HL-60 (cell line): Measurements from ENCODE around the gene CGRRF1.

Experiments used
- DNase-seq, 2 experiments: peaks; one replicate each; pipeline ENCODE4 v3.0.0-alpha.2; 2010 to 2020; ENCODE audit warnings: low read depth in 1 of 2, low spot score in 1 of 2
- H3K27ac ChIP-seq: fragments of 250-450 bp; sonication (Bioruptor Pico); replicated peaks from 2 replicates; pipeline ENCODE4 v1.5.1; 2020; ENCODE audit warnings: mild to moderate bottlenecking, moderate library complexity
- H3K27me3 ChIP-seq: fragments of 250-450 bp; sonication (Bioruptor Pico); 2 replicates; pipeline ENCODE4 v1.5.1; 2021; ENCODE audit warnings: mild to moderate bottlenecking, moderate library complexity; ENCODE audit not compliant: insufficient read depth, poor library complexity, severe bottlenecking
- H3K4me3 ChIP-seq: replicated peaks from 2 replicates; pipeline ENCODE4 v1.5.1; 2011; ENCODE audit warnings: mild to moderate bottlenecking, control low read depth, low read length; ENCODE audit not compliant: insufficient read depth
- GABPA ChIP-seq: IDR thresholded peaks from 2 replicates; pipeline ENCODE4 v1.6.1; 2012; ENCODE audit warnings: low read depth
- POLR2AphosphoS5 ChIP-seq: IDR thresholded peaks from 2 replicates; pipeline ENCODE4 v1.6.1; 2012; ENCODE audit warnings: low read depth
- SPI1 ChIP-seq: IDR thresholded peaks from 2 replicates; pipeline ENCODE4 v1.6.1; 2012; ENCODE audit warnings: low read depth, mild to moderate bottlenecking, borderline replicate concordance
- TF ChIP-seq, protein P1 (sequence below): IDR thresholded peaks from 2 replicates; pipeline ENCODE4 v1.6.1; 2012; ENCODE audit warnings: low read depth; ENCODE audit not compliant: insufficient replicate concordance
- TF ChIP-seq, protein P2 (sequence below): IDR thresholded peaks from one replicate; pipeline ENCODE4 v1.5.1; 2011; ENCODE audit warnings: low read length, control low read depth, inconsistent platforms; ENCODE audit not compliant: insufficient read depth

CGRRF1 gene

DNA sequence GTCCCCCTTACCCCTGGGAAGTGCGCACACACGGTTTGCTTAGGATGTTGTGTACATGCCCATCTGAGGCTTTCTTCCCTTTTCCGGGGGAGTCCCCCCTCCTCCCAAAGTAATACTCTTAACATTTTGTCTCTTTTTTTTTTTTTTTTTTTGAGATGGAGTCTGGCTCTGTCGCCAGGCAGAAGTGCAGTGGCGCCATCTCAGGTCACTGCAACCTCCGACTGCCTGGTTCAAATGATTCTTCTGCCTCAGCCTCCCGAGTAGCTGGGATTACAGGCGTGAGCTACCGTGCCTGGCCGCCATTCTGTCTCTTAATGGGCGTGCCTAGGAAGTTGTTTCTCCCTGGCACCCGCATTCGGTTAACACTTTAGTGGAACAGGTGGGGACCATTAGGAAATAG is 16.4 kb upstream of the CGRRF1 start:
- no peak overlapping the region for H3K27ac ChIP-seq
- TF ChIP-seq SPI1 (no peak), GABPA (no peak), POLR2AphosphoS5 (no peak)
- TF ChIP-seq, protein P1, sequence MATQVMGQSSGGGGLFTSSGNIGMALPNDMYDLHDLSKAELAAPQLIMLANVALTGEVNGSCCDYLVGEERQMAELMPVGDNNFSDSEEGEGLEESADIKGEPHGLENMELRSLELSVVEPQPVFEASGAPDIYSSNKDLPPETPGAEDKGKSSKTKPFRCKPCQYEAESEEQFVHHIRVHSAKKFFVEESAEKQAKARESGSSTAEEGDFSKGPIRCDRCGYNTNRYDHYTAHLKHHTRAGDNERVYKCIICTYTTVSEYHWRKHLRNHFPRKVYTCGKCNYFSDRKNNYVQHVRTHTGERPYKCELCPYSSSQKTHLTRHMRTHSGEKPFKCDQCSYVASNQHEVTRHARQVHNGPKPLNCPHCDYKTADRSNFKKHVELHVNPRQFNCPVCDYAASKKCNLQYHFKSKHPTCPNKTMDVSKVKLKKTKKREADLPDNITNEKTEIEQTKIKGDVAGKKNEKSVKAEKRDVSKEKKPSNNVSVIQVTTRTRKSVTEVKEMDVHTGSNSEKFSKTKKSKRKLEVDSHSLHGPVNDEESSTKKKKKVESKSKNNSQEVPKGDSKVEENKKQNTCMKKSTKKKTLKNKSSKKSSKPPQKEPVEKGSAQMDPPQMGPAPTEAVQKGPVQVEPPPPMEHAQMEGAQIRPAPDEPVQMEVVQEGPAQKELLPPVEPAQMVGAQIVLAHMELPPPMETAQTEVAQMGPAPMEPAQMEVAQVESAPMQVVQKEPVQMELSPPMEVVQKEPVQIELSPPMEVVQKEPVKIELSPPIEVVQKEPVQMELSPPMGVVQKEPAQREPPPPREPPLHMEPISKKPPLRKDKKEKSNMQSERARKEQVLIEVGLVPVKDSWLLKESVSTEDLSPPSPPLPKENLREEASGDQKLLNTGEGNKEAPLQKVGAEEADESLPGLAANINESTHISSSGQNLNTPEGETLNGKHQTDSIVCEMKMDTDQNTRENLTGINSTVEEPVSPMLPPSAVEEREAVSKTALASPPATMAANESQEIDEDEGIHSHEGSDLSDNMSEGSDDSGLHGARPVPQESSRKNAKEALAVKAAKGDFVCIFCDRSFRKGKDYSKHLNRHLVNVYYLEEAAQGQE = no peak
- TF ChIP-seq, protein P2, sequence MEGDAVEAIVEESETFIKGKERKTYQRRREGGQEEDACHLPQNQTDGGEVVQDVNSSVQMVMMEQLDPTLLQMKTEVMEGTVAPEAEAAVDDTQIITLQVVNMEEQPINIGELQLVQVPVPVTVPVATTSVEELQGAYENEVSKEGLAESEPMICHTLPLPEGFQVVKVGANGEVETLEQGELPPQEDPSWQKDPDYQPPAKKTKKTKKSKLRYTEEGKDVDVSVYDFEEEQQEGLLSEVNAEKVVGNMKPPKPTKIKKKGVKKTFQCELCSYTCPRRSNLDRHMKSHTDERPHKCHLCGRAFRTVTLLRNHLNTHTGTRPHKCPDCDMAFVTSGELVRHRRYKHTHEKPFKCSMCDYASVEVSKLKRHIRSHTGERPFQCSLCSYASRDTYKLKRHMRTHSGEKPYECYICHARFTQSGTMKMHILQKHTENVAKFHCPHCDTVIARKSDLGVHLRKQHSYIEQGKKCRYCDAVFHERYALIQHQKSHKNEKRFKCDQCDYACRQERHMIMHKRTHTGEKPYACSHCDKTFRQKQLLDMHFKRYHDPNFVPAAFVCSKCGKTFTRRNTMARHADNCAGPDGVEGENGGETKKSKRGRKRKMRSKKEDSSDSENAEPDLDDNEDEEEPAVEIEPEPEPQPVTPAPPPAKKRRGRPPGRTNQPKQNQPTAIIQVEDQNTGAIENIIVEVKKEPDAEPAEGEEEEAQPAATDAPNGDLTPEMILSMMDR = no peak
- H3K27me3 ChIP-seq = no peaks in the 10 kb centered on the region
- no peak overlapping the region for H3K4me3 ChIP-seq
- DNase-seq = peak in 1 of 2 experiments; percentile 40

DNA sequence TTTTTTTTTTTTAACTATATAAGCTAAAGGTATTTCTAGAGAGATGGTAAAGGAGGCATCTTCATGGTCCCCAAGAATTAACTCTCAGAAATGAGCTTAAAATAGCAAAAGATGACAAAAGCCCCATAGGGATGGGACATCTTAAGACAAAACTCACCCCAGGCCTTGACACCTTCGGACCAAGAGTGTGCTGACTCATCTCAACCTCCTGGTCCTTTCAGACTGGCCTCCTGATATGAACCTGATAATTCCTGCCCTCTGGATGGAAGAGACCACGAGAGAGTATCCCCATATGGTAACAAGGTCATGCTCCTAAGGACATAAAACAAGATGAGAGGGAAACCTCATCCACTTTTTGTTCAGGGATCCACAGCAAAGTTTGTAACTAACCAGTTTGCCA is 12.5 kb upstream of the CGRRF1 start:
- H3K4me3 ChIP-seq = no peak overlapping the region
- TF ChIP-seq, protein P1 = no peak
- TF ChIP-seq SPI1 (no peak), POLR2AphosphoS5 (no peak), GABPA (no peak)
- TF ChIP-seq, protein P2 = no peak
- no peak overlapping the region for H3K27ac ChIP-seq
- H3K27me3 ChIP-seq = no peaks in the 10 kb centered on the region
- no peak for DNase-seq

DNA sequence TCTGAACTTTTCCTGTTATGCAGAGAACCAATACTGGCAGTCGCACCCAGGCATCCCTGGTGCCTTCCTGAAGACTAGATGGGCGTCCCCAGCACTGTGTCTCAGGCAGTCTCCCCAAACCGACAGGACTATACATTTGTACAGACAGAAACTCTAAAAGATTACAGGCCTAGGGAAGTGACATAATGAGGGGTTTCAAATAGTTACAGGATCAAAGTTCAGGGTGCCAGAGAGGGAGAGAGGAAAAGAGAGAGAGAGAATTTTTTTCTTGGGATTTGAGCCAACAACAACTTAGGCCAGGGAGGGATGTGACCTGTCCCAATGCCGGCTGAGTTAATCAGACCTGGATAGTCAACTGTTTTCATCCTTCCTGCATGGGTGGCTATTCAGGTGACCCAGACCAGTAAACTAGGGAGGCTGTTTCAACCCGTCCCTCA is 11.6 kb upstream of the CGRRF1 start:
- no peaks in the 10 kb centered on the region for H3K27me3 ChIP-seq
- TF ChIP-seq GABPA = no peak
- TF ChIP-seq, protein P2 = no peak
- no peak for TF ChIP-seq POLR2AphosphoS5
- no peak for TF ChIP-seq SPI1
- H3K27ac ChIP-seq = no peak overlapping the region
- no peak overlapping the region for H3K4me3 ChIP-seq
- DNase-seq = no peak

DNA sequence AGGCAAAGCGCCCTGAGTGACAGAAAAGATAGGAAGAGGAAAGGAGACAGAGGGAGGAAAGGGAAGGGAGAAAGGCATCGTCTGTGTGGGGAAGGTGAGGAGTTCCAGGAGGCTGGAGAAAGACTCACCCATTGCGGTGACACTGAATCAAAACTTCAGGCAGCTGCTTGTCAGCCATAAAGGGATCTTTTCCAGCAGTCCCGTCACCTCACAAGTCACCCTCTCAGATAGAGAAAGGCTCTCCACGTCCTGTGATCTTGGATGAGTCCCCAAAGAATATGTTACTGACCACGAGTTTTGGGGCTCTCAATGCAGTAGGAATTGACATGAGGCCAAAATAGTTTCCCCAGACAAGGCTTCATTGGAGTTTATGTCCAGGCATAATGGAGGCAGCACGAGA is 11.1 kb upstream of the CGRRF1 start:
- TF ChIP-seq, protein P2 = no peak
- TF ChIP-seq GABPA = no peak
- TF ChIP-seq POLR2AphosphoS5 = no peak
- TF ChIP-seq, protein P1 = no peak
- no peak for TF ChIP-seq SPI1
- no peaks in the 10 kb centered on the region for H3K27me3 ChIP-seq
- H3K4me3 ChIP-seq = no peak overlapping the region
- H3K27ac ChIP-seq = no peak overlapping the region
- no peak for DNase-seq
